Measurements from ENCODE around the gene RHOT2. TPM values are rescaled to one million over a fixed set of nuclear protein-coding genes. Genes with fewer than 3 reads are reported as not detected.

Gene RHOT2
- 100 to 1,000 TPM in 2 of 9 donors, 10 to 100 TPM in 7; 34.7 to 177 (median 82.7) TPM for total RNA-seq
- polyA plus RNA-seq: 100 to 1,000 TPM in 2 of 3 donors, 10 to 100 TPM in 1; 37.9 to 462 (median 302) TPM
- long read RNA-seq, donor 1, partial matches to known transcripts: 9 of 12 reads
- long read RNA-seq, donor 1, other reads (novel, unspliced or antisense): 0 of 12 reads
- long read RNA-seq, donor 2, partial matches to known transcripts: 0 of 4 reads
- long read RNA-seq, donor 2, other reads (novel, unspliced or antisense): 0 of 4 reads
- long read RNA-seq, donor 3, partial matches to known transcripts: 0 of 1 reads
- long read RNA-seq, donor 3, other reads (novel, unspliced or antisense): 0 of 1 reads
- long read RNA-seq, donor 4, transcript RHOT2-201 (19 exons, 2,539 nt): major isoform, 25 of 51 reads
- long read RNA-seq, donor 4, partial matches to known transcripts: 3 of 51 reads
- long read RNA-seq, donor 4, other reads (novel, unspliced or antisense): 22 of 51 reads
- long read RNA-seq, donor 5, transcript RHOT2-201 (19 exons, 2,539 nt): major isoform, 165 of 430 reads
- long read RNA-seq, donor 5, partial matches to known transcripts: 32 of 430 reads
- long read RNA-seq, donor 5, other reads (novel, unspliced or antisense): 232 of 430 reads
- long read RNA-seq, donor 6, transcript RHOT2-201 (19 exons, 2,539 nt): major isoform, 13 of 43 reads
- long read RNA-seq, donor 6, partial matches to known transcripts: 6 of 43 reads
- long read RNA-seq, donor 6, other reads (novel, unspliced or antisense): 23 of 43 reads
- long read RNA-seq, donor 7, partial matches to known transcripts: 0 of 5 reads
- long read RNA-seq, donor 7, other reads (novel, unspliced or antisense): 0 of 5 reads
- long read RNA-seq, donor 8, transcript RHOT2-201 (19 exons, 2,539 nt): major isoform, 8 of 26 reads
- long read RNA-seq, donor 8, partial matches to known transcripts: 12 of 26 reads
- long read RNA-seq, donor 8, other reads (novel, unspliced or antisense): 0 of 26 reads
- long read RNA-seq, donor 9, partial matches to known transcripts: 0 of 4 reads
- long read RNA-seq, donor 9, other reads (novel, unspliced or antisense): 0 of 4 reads
- long read RNA-seq, donor 10, transcript RHOT2-201 (19 exons, 2,539 nt): major isoform, 5 of 8 reads
- long read RNA-seq, donor 10, partial matches to known transcripts: 0 of 8 reads
- long read RNA-seq, donor 10, other reads (novel, unspliced or antisense): 0 of 8 reads

DNA sequence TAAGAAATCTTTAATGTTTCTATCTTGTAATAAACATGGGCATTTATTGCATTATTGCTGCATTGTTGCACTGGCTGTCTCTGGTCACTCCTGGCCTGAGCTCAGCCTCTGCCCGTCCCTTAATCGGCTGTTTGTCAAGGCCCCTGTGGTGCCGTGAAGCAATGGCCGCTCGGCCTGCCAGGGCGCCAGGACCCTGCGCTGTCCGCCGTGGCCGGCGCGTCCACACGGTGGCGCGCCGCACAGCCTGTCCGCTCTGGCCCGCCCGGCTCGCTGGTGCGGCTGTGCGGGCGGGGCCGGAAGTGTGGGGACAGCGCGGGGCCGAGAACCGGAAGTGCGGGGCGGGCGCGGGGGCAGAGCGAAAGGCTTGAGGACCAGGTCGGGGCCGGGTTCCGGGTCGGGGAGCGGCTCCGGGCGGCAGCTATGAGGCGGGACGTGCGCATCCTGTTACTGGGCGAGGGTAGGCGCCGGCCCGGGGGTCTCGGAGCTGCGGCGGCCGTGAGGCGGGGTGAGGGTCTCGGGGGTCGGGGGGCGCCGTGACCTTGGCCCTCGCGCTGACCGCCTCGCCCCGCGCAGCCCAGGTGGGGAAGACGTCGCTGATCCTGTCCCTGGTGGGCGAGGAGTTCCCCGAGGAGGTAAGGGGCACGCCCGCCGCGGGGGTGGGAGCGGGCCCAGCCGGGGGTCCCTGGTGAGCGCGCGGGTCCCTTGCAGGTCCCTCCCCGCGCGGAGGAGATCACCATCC is at the start of gene RHOT2:
Gene RHOT2, plus strand, starts transcription at position 353 of the 739 bp plus-strand sequence. Its CDS starts 68 bp downstream, at position 421.
- 0 to 1% (median 0%) methylated on average over 6 to 78 of the region's 78 CpGs for whole genome bisulfite sequencing, 4 donors
- Histone ChIP-seq H3K9me3 (replicated peaks in 1 of 3) (no peaks in the 10 kb centered on the region), H3K4me3 (peak within 1 kb of the TSS; percentile 73 to 87 (median 83)), H3K27ac (peak within 1 kb of the TSS; percentile 25 to 93 (median 80)), H3K4me1 (replicated peaks in 1 of 2) (peaks cover 7 to 18% of the 10 kb centered on the region in 2 donors), H3K36me3 (replicated peaks in 1 of 2) (peaks cover 0 to 36% of the 10 kb centered on the region in 2 donors), H3K27me3 (no peaks in the 10 kb centered on the region)
- intact Hi-C loops (cut with DNase I): loop anchor here in 1 of 2 donors (5.0 kb wide), 1 partner anchor 86 kb away; no protein-coding TSS in a partner anchor
- peak; percentile 92 to 96 (median 94) for DNase-seq
- TF ChIP-seq, protein P1, sequence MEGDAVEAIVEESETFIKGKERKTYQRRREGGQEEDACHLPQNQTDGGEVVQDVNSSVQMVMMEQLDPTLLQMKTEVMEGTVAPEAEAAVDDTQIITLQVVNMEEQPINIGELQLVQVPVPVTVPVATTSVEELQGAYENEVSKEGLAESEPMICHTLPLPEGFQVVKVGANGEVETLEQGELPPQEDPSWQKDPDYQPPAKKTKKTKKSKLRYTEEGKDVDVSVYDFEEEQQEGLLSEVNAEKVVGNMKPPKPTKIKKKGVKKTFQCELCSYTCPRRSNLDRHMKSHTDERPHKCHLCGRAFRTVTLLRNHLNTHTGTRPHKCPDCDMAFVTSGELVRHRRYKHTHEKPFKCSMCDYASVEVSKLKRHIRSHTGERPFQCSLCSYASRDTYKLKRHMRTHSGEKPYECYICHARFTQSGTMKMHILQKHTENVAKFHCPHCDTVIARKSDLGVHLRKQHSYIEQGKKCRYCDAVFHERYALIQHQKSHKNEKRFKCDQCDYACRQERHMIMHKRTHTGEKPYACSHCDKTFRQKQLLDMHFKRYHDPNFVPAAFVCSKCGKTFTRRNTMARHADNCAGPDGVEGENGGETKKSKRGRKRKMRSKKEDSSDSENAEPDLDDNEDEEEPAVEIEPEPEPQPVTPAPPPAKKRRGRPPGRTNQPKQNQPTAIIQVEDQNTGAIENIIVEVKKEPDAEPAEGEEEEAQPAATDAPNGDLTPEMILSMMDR (IDR thresholded peaks at IDR 0.05): peak; percentile 32 to 97 (median 69)
- TF ChIP-seq POLR2A (IDR thresholded peaks at IDR 0.05): peak in 1 of 2 donors; percentile 64

DNA sequence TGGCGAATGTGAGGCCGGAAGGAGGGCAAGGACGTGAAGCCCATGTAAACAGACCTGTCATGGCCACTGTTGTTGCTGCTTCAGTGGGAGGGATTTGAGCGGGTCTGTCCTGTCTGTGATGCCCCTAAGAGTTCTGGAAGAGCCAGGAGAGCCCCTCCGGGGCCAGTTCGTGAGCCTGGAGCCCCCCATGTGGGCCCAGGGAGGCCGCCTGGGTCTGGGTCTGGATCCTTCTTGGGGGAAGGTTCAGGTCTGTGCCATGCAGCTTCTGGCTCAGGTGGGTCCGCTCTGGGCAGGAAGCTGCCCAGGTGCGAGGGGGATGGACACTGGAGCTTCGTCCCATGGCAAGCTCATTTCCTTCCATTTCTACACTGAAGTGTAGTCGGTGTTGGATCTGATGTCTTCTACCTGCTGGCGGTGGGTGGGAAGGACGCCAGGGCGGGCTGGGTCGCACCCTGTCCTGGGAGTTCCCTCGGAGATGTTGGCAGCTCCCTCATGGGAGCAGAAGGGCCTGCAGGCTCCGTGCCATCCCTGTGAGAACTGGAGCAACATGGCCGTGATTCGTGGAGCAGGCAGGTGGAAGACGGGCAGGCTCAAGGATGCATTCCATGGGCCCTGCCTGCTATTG is 48.3 kb upstream of the RHOT2 start:
- no peaks in the 10 kb centered on the region for H3K9me3 ChIP-seq (replicated peaks in 1 of 3)
- no peak overlapping the region for H3K27ac ChIP-seq
- no peak for TF ChIP-seq POLR2A (IDR thresholded peaks at IDR 0.05)
- TF ChIP-seq, protein P1 (IDR thresholded peaks at IDR 0.05): no peak
- intact Hi-C loops (cut with DNase I): no loop called here
- no peaks in the 10 kb centered on the region for H3K27me3 ChIP-seq
- no peak for DNase-seq
- H3K4me3 ChIP-seq: no peak overlapping the region
- no peaks in the 10 kb centered on the region for H3K36me3 ChIP-seq (replicated peaks in 1 of 2)
- H3K4me1 ChIP-seq (replicated peaks in 1 of 2): no peaks in the 10 kb centered on the region
- 74 to 94% (median 80%) methylated on average over 3 to 20 of the region's 20 CpGs for WGBS, 4 donors

DNA sequence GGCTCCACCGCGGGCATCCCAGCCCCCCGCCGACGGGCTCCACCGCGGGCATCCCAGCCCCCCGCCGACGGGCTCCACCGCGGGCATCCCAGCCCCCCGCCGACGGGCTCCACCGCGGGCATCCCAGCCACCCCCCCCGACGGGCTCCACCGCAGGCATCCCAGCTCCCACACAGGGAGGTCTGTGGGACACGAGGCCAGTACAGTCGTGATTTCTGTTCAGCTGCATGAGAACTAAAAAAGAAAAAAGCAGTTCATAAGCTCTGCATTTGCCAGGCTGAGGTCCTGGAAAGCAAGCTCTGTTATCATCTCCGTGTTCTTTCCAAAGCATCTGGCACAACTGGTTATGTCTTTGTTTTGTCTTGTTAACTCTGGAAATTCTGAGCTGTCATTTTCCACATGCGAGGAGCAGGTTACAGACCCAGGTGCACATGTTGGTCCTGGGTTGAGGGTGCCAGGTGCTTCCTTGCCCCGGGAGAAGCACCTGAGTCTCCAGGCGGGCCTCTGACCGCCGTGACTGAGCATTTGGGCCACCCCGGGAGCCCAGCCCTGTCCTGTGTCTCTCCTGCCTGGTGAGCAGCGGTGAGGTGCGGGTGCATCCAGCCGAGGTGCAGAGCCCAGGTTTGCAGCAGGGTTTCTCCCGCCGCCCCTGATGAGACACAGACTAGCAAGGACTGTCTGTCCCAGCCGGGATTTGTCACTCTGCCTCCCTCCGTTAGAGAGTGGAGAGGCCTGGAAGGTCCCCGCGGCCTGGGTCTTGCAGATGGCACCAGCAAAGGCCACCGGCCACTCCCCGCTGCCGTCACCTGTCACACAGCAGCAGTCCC is 47.0 kb upstream of the RHOT2 start:
- H3K27ac ChIP-seq: no peak overlapping the region
- peaks cover 0 to 2% of the 10 kb centered on the region in 2 donors for H3K36me3 ChIP-seq (replicated peaks in 1 of 2)
- TF ChIP-seq, protein P1 (IDR thresholded peaks at IDR 0.05): no peak
- TF ChIP-seq POLR2A (IDR thresholded peaks at IDR 0.05): no peak
- H3K9me3 ChIP-seq (replicated peaks in 1 of 3): no peaks in the 10 kb centered on the region
- no peaks in the 10 kb centered on the region for H3K27me3 ChIP-seq
- DNase-seq: no peak
- H3K4me1 ChIP-seq (replicated peaks in 1 of 2): no peaks in the 10 kb centered on the region
- intact Hi-C loops (cut with DNase I): no loop called here
- H3K4me3 ChIP-seq: no peak overlapping the region
- WGBS, 4 donors: 79 to 87% (median 87%) methylated on average over 12 to 41 of the region's 41 CpGs

All from adrenal gland (tissue), 19 donors.